Colonic mucosa (tissue), 4 donors: ENCODE data around the gene ZG16. TPM values are rescaled to one million over a fixed set of nuclear protein-coding genes. Genes with fewer than 3 reads are reported as not detected.
"Not testable (repeated sequence)": the region's sequence is repeated elsewhere in the genome, so short reads cannot be mapped to it uniquely, and the experiment has no call there.

Experiments used
- DNase-seq: peaks from one replicate; pipeline ENCODE4 v3.0.0-alpha.2; 2020
- H3K27ac ChIP-seq: fragments of 200-600 bp; one replicate; pipeline ENCODE4 v1.8.0; 2021
- H3K27me3 ChIP-seq: fragments of 200-600 bp; one replicate; pipeline ENCODE4 v1.8.0; 2021
- H3K36me3 ChIP-seq: fragments of 200-600 bp; one replicate; pipeline ENCODE4 v1.8.0; 2021
- H3K4me1 ChIP-seq: fragments of 200-600 bp; one replicate; pipeline ENCODE4 v1.8.0; 2021; ENCODE audit warnings: mild to moderate bottlenecking
- H3K4me3 ChIP-seq: fragments of 200-600 bp; one replicate; pipeline ENCODE4 v1.8.0; 2021
- H3K9ac ChIP-seq, 2 donors: one replicate each; pipeline ENCODE4 v1.7.0; 2013; ENCODE audit warnings: control low read depth in 2 of 2, low read depth in 2 of 2, low read length in 2 of 2
- H3K9me3 ChIP-seq: fragments of 200-600 bp; one replicate; pipeline ENCODE4 v1.8.0; 2021
- intact Hi-C: fragments of 100-400 bp; cut with DNase I; formaldehyde crosslinking; loops from one replicate; pipeline ENCODE4 v1.14.1; 2022
- total RNA-seq, 2 donors: library from RNA; stranded (reverse); fragmentation: NEBNext Ultra II Directional in 1 of 2; extraction: Animal tissue kit (Norgen Biotek cat#: 25700) in 1 of 2; gene quantifications; one replicate each; pipeline ENCODE4 v1.2.1, GENCODE V29; 2021
- TF ChIP-seq, protein P1 (sequence below): fragments of 200-600 bp; IDR thresholded peaks from one replicate; pipeline ENCODE4 v1.8.0; 2022; ENCODE audit warnings: antibody characterized with exemption, mild to moderate bottlenecking
- donor health status: healthy.
- donor health status: DM: no; HTN: no; CAD: no.
- donor health status: DM: no; HTN: no; CAD: no.

Gene ZG16
- total RNA-seq, 2 donors from 2014 or later = 280 to 758 TPM

DNA sequence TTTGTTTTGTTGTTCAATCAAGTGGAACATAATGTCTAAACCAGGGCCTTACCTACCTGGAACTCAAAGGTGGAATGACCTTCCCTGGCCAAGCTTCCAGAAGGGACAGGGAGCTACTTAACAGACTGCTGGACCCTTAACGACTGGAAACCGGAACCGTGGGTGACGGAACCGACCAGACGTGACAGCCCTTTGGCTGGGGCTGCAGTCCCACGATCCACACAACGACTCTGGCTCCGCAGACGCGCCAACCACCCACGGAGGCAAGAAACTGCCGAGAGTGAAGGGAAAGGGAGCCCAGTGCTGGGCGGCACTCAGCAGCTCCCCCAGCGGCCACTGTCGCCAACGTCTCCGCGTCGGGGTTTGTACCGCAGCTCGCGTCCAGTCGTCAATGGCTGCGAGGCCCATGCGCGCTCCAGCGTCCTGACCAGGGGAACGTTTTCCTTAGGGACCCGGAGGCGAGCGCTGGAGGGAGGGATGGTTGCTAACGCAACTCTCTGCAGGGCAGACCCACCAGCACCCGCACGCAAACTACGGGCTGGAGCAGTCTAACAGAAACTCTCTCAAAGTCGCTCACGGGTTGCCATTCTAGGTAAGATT is 6.9 kb downstream of the ZG16 start:
- intact Hi-C loops = no loop called here
- H3K4me1 ChIP-seq = no peaks in the 10 kb centered on the region
- TF ChIP-seq, protein P1, sequence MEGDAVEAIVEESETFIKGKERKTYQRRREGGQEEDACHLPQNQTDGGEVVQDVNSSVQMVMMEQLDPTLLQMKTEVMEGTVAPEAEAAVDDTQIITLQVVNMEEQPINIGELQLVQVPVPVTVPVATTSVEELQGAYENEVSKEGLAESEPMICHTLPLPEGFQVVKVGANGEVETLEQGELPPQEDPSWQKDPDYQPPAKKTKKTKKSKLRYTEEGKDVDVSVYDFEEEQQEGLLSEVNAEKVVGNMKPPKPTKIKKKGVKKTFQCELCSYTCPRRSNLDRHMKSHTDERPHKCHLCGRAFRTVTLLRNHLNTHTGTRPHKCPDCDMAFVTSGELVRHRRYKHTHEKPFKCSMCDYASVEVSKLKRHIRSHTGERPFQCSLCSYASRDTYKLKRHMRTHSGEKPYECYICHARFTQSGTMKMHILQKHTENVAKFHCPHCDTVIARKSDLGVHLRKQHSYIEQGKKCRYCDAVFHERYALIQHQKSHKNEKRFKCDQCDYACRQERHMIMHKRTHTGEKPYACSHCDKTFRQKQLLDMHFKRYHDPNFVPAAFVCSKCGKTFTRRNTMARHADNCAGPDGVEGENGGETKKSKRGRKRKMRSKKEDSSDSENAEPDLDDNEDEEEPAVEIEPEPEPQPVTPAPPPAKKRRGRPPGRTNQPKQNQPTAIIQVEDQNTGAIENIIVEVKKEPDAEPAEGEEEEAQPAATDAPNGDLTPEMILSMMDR = peak; percentile 60
- no peak overlapping the region for H3K27ac ChIP-seq
- no peak overlapping the region for H3K9ac ChIP-seq
- H3K27me3 ChIP-seq = no peaks in the 10 kb centered on the region
- no peak overlapping the region for H3K4me3 ChIP-seq
- H3K36me3 ChIP-seq = no peaks in the 10 kb centered on the region
- no peaks in the 10 kb centered on the region for H3K9me3 ChIP-seq
- DNase-seq = peak; percentile 59

DNA sequence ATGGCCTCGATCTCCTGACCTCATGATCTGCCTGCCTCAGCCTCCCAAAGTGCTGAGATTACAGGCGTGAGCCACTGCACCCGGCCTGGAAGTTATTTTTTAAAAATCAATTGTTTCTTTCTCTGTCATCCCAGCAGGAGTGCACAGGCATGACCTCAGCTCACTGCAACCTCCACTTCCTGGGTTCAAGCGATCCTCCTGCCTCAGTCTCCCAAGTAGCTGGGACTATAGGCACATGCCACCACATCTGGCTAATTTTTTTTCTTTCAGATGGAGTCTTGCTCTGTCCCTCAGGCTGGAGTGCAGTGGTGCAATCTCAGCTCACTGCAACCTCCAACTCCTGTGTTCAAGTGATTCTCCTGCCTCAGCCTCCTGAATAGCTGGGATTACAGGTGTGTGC is 9.1 kb downstream of the ZG16 start:
- DNase-seq, H3K9ac ChIP-seq, H3K36me3 ChIP-seq, H3K27me3 ChIP-seq, H3K9me3 ChIP-seq, intact Hi-C loops, H3K27ac ChIP-seq, H3K4me3 ChIP-seq, H3K4me1 ChIP-seq: not testable (repeated sequence)

DNA sequence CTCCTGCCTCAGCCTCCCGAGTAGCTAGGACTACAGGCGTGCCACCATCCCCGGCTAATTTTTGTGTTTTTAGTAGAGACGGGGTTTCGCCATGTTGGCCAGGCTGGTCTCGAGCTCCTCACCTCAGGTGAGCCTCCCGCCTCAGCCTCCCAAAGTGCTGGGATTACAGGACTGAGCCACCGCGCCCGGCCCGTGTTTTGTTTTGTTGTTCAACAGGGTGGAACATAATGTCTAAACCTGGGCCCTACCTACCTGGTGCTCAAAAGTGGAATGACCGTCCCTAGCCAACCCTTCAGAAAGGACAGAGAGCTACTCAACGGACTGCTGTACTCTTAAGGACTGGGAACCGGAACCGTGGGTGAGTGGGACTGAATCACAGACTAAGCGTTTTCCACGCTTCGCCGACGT is 11.7 kb downstream of the ZG16 start:
- Histone ChIP-seq H3K4me3 (peak overlapping the region; percentile 78), H3K36me3 (no peaks in the 10 kb centered on the region), H3K9ac (peak overlapping the region; percentile 65 to 96), H3K4me1 (no peaks in the 10 kb centered on the region), H3K9me3 (no peaks in the 10 kb centered on the region), H3K27ac (peak overlapping the region; percentile 83), H3K27me3 (no peaks in the 10 kb centered on the region)
- no peak for DNase-seq
- TF ChIP-seq, protein P1 = no peak
- intact Hi-C loops = no loop called here

DNA sequence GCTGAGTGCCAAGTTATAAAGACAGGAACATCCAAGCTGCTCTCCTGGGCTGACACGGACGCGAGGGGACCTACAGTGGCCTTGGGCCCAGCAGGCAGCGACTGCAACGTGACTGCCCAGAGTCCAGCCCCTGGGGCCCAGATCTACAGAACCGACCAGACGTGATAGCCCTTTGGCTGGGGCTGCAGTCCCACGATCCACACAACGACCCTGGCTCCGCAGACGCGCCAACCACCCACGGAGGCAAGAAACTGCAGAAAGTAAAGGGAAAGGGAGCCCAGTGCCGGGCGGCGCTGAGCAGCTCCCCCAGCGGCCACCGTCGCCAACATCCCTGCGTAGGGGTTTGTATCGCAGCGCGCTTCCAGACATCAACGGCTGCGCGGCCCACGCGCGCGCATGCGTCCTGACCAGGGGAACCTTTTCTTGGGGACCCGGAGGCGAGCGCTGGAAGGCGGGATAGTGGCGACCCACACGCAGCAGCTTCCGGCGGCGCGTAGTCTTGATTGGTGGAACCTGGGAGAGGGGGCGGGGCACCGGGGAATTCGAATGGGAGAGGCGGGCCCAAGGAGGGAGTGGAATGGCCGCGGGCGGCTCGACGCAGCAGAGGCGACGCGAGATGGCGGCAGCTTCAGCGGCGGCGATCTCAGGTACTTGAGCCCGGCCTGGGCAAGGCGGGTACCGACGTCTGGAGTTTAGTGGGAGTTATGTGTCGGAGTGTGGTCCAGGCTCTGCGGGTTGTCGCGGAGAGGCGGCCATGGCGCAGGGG is 12.3 kb downstream of the ZG16 start, which contains the start of gene KIF22:
KIF22 (plus strand) TSS at position 569 of the 766 bp plus-strand sequence; CDS start at position 578, 9 bp downstream.
- H3K27me3 ChIP-seq = no peaks in the 10 kb centered on the region
- no peaks in the 10 kb centered on the region for H3K4me1 ChIP-seq
- H3K27ac ChIP-seq = peak within 1 kb of the TSS; percentile 83
- TF ChIP-seq, protein P1 = peak; percentile 73
- peak within 1 kb of the TSS; percentile 86 to 96 for H3K9ac ChIP-seq
- no peaks in the 10 kb centered on the region for H3K36me3 ChIP-seq
- H3K4me3 ChIP-seq = peak within 1 kb of the TSS; percentile 78
- intact Hi-C loops = no loop called here
- H3K9me3 ChIP-seq = no peaks in the 10 kb centered on the region
- DNase-seq = peak; percentile 100

DNA sequence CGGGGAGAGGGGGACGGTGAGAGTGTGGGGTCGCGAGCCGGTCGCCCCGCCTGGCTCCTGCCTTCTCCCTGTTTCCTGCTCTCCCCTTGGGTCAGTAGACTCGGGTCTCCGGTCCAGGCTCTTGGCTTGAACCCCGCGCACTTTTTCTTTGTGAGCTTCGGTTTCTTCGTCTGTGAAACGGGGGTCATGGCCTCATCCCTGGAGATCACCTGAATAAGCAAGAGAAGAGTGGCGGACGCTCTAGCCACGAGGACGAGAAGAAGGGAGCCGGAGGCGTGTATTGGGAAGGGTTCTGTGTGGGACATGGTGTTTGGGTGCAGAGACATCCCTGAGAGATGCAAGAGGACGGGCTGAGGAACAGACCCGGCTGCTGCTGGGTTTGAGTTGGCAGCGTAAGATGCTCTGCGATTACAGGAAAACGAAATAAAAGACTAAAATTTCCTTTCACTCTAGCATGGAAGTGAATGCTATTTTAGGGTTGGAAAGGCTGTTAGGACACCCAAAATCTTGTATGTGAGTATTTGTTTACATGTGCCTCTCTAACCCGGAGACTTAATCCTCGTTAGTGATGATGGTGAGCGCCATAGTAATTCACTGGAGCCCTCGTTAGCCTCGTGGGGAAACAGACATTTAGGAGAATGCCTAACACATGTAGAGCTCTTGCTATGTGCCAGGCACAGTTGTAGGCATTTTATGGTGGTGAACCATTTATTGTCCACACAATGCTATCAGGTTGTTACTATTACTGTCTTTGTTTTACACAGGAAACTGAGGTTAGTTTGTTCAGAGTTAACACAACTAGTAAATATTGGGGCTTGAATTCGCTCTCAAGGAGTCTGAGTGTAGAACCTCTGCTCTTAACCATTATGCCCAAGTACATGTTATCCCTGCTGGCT is 13.1 kb downstream of the ZG16 start:
- H3K4me1 ChIP-seq = no peaks in the 10 kb centered on the region
- no peaks in the 10 kb centered on the region for H3K36me3 ChIP-seq
- peak overlapping the region; percentile 24 for H3K27ac ChIP-seq
- no peak for DNase-seq
- no peaks in the 10 kb centered on the region for H3K27me3 ChIP-seq
- TF ChIP-seq, protein P1 = no peak
- intact Hi-C loops = no loop called here
- peak overlapping the region; percentile 86 to 93 for H3K9ac ChIP-seq
- H3K9me3 ChIP-seq = no peaks in the 10 kb centered on the region
- peak overlapping the region; percentile 78 for H3K4me3 ChIP-seq
